ENCODE results near the gene DNAJC3.
"Not testable (repeated sequence)": the region's sequence is repeated elsewhere in the genome, so short reads cannot be mapped to it uniquely, and the experiment has no call there.

DNAJC3 gene

DNA sequence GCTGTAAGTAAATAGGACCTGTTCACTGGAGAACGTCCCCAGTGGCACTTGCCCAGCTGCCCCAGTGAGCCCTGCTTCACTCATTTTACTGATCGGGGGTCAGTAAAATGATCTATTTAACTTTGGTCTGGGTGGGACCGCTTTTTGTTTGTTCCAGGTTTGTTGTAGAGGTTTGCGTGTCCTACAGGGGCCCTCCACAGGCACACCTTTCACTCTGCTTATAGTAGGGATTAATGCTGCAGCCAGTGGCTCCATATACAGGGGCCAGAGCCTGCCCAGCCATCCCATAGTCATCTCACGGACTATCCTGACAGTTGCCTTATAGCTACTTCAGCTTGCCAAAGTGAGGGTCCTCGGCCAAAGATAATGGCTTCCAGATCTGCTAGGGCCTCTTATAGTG, 104.1 kb downstream of the DNAJC3 start:
- DNase-seq (ENCODE audit: low read depth in 3 of 3), result no peak

DNA sequence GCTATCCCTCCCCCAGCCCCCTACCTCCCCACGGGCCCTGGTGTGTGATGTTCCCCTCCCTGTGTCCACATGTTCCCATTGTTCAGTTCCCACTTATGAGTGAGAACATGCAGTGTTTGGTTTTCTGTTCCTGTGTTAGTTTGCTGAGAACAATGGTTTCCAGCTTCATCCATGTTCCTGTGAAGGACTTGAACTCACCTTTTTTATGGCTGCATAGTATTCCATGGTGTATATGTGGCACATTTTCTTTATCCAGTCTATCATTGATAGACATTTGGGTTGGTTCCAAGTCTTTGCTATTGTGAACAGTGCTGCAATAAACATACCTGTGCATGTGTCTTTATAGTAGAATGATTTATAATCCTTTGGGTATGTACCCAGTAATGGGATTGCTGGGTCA, 105.0 kb downstream of the DNAJC3 start:
- DNase-seq (ENCODE audit: low read depth in 3 of 3), result not testable (repeated sequence)

GRCh38 chr13:95783747-95784146, 106.8 kb downstream of the DNAJC3 start:
- no peak for DNase-seq (ENCODE audit: low read depth in 3 of 3)

DNA sequence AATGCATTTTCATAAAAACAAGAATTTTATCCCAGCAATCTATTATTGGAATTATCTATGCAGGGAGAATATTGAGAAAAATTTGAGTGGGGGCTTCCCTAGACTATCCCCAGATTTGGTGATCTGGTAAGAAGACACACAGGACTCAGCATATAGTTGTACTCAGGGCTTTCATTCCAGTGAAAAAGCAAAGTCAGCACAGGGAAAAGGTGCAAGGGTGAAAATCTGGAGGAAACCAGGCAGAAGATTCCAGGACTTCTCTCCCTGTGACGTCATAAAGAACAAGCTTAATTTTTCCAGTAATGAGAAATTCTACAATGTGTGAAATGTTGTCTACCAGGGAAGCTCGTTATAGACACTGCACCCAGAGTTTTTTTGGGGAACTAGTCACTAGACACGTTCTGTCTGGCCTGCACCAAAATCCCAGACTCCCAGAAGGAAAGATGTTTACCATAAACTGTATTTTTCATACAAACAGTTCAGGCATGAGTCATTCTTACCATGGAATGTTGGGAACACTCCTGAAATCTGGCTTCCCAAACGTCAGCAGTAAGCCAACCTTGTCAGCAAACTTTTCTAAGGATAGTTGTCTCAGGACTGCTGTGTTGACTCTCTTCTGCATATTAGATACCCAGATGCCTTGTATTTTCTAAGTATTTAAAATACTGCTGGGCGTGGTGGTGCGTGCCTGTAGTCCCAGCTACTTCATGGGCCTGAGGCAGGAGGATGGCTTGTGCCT, 107.4 kb downstream of the DNAJC3 start:
- DNase-seq (ENCODE audit: low read depth in 3 of 3), result no peak

GRCh38 chr13:95784900-95785290, 108.0 kb downstream of the DNAJC3 start:
- no peak for DNase-seq (ENCODE audit: low read depth in 3 of 3)

DNA sequence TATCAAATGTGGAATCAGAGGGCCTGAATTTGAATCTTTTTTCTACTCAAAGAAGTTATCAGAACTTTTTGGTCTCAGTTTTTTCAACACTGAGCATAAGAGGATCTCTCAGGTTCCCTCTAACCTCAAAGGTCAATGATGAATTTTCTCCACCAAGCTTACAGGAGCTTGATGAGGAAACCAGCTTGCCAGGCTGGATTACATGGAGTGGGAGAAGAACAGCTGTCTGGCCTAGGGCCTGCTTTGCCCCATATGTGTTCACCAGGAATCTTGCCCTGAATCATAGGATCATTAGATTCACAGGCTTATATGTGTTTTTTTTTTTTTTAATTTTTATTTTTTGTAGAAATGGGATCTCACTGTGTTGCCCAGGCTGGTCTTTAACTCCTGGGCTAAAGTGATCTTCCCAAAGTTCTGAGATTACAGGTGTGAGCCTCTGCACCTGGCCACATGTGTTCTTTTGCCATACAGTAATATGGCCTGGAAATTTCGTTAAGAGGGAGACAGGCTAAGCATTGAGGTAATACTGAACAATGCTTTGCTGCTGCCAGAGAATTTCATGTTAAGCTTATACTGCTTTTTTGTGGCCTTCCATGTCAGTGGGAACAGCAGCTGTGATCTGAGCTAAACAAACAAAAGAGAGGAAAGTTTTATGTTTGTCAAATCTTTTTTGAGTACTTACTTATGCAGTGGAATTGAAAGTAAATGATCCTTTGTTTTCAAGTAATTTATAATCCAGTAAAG, 110.6 kb downstream of the DNAJC3 start:
- no peak for DNase-seq (ENCODE audit: low read depth in 3 of 3)

DNA sequence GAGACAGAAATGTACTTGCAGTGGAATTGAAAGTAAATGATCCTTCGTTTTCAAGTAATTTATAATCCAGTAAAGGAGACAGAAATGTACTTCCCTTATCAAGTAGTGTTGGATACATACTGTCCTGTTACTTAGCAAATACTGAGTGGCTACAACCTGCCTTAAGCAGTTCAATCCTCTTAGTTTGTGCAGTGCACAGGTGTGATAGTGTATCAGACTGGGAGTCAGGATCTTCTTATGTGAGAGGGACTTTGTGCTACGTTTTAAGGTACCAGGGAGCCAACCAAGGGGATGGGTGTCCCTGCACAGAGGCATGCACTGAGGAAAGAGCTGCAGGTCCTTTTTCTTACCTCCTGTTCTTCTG, 111.1 kb downstream of the DNAJC3 start:
- no peak for DNase-seq (ENCODE audit: low read depth in 3 of 3)

DNA sequence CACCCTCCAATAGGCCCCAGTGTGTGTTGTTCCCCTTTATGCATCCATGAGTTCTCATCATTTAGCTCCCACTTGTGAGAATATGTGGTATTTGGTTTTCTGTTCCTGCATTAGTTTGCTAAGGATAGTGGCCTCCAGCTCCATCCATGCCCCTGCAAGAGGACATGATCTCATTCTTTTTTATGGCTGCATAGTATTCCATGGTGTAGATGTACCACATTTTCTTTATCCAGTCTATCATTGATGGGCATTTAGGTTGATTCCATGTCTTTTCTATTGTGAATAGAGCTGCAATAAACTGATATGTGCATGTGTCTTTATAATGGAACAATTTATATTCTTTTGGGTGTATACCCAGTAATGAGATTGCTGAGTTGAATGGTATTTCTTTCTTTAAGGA, 112.4 kb downstream of the DNAJC3 start:
- not testable (repeated sequence) for DNase-seq (ENCODE audit: low read depth in 3 of 3)

GRCh38 chr13:95791084-95791722, 114.3 kb downstream of the DNAJC3 start:
- DNase-seq (ENCODE audit: low read depth in 3 of 3), result no peak

DNA sequence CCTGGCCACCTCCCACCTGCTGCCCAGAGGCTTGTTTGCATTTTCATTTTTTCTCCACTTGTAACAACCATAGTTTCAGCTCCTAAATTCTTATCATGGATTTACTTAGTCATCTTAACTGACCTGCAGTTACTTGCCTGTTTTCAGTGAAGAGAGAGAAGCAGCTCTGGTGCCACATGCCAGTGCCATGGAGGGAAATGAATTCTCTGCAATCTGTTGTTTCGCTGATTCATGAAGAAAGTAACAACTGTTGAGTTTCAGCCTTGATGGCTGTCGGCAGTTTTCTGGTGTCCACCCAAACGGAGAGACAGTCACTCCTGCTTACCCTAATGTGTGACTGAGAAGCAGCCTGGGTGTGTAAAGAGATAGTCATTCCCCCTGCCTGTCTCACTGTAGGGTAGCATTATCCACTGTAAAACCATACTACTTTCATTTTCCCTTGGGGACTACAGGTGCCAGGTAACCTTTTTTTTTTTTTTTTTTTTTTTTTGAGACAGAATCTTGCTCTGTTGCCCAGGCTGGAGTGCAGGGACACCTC, 116.1 kb downstream of the DNAJC3 start:
- no peak for DNase-seq (ENCODE audit: low read depth in 3 of 3)

DNA sequence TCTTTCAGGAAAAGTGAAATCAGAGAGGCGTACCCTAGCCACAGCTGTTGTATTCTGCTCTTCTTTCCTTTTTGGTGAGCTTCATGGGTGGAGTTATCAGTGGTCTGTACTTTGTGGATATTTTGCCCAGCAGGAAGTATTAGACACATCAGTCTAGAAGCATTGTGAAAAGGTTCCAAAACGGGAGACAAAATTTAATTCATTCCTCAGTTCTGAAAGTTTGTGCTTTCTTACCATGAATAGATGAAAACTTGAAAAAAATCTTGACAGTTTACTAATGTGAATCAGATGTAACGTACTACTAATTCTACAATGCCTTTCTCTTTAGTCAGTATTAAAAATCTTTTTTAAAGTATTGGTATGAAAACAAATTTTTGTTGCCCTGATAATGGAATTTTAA, 116.8 kb downstream of the DNAJC3 start:
- DNase-seq (ENCODE audit: low read depth in 3 of 3), result no peak

DNA sequence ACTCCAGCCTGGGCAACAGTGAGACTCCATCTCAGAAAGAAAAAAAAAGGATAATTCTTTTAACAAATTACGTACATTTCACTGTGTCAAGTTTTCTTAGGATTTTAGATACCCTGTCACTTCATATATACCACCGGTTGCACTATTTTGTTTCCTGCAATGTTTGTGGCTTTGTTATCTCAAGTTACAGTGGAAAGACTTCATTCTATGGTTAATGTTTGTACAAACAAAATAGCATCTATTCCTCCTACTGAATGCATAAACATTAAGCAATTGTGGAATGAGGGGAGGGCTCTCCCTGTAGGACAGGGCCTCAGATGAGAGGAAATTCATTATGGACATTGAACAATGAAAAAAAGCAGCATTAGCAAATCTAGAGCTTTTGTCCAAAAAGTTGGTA, 120.1 kb downstream of the DNAJC3 start:
- DNase-seq (ENCODE audit: low read depth in 3 of 3), result no peak

DNA sequence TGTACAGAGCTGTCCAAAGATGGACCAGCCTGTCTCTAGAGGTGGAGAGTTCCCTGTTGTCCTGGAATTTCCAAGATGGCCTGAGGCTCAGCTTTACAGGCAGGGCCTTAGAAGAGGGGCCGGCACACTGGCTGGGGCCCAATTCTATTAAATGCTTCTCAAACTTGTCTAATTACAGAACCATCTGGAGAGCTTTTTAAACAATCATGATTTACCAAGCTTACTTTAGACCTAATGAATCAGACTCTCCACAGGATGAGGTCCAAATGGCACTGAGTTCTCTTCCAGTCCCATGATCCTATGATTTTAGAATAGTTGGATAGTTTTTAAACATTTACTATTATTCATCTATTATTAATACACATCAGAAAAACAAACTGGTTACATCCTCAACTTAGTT, 123.5 kb downstream of the DNAJC3 start:
- no peak for DNase-seq (ENCODE audit: low read depth in 3 of 3)

- DNase-seq (ENCODE audit: low read depth in 3 of 3), result no peak
Measured at GRCh38 chr13:95801825-95802224, 124.9 kb downstream of the DNAJC3 start.

DNA sequence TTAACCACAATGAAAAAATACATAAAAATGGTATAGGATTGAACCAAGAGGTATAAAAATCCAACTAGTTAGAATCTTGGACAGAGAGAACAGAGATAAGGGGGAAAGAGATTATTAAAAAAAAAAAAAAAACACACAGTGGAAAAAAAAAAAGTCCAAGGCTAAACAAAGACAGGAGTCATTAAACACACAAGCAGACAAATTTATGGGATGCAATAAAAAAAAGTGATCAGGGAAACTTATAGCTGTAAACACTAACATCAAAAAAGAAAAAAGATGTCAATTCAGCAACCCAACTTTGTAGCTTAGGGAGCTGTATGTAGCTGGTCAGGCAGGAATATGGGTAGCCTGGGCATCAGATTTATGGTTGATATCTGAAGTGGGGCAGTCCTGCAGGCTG, 129.0 kb downstream of the DNAJC3 start:
- no peak for DNase-seq (ENCODE audit: low read depth in 3 of 3)

GRCh38 chr13:95809429-95809828, 132.5 kb downstream of the DNAJC3 start:
- no peak for DNase-seq (ENCODE audit: low read depth in 3 of 3)

GRCh38 chr13:95813139-95813538, 136.2 kb downstream of the DNAJC3 start:
- no peak for DNase-seq (ENCODE audit: low read depth in 3 of 3)

DNA sequence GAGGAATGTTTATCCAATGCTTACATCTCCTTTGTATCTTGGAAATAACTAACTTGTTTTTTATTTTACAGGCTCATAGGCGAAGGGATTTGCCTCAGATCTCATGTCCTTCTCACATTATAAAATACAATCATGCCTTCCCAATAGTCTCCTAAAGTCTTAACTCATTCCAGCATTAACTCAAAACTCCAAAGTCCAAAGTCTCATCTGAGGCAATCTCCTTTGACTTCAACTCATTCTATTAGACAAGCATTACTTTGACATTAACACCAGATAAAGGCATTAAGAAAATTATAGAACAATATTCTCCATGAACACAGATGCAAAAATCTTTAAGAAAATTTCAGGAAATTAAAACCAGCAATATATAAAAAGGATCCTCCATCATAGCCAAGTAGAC, 137.6 kb downstream of the DNAJC3 start:
- no peak for DNase-seq (ENCODE audit: low read depth in 3 of 3)

DNA sequence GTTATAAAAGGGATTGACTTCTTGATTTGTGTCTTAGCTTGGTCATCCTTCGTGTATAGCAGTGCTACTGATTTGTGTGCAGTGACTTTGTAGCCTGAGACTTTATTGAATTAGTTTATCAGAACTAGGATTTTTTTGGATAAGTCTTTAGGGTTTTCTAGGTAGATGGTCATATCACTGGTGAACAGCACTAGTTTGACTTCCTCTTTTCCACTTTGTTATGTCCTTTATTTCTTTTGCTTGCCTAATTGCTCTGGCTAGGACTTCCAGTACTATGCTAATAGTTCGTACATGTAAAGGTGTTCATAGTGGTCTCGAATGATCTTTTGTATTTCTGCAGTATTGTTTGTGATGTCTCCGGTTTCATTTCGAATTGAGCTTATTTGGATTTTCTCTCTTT, 145.4 kb downstream of the DNAJC3 start:
- DNase-seq (ENCODE audit: low read depth in 3 of 3), result no peak

GRCh38 chr13:95833126-95833525, 156.2 kb downstream of the DNAJC3 start:
- no peak for DNase-seq (ENCODE audit: low read depth in 3 of 3)

DNA sequence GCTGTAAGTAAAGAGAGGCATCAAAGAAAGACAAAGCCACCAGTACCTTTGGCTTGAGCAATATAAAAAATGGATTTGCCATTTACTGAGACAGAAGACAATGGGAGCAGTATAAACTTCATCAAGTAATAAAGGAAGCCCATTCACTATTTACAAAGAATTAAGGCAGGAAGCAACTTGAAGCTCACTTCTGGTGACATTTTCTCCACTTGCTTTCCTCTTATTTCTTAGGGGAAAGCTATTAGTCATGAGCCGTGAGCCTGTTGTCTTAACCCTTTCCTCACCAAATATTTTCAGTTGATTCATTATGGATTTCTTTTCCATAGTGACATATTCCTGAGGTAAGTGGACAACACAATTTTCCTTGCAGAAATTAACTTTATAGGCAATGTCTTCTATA, 156.8 kb downstream of the DNAJC3 start:
- no peak for DNase-seq (ENCODE audit: low read depth in 3 of 3)

DNA sequence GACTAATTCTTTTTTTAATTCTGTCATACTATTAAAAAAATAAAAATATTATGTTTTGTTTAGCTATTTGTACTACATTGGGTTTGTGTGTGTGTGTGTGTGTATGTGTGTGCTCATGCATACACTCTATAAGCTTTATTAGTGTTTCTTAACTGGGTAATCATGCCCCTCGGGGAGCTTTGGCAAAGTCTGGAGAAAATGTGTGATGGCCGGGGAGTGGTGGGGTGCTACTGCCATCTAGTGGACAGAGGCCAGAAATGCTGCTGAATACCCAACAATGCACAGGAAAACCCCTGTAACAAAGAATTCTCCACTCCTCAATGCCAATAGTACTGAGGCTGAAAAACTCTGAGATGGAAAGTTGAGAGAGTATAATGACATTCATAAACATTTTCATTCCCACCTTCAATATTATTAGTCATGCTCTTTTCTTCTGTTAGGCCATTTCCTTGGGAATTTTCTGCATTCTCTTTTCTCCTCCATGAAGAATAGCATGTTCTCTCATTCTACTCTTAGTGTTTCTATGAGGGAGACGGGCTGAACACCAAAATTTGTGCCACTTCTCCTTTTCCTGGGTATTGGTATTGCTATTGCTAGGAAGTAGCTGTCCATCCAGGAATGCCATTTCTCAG, 157.3 kb downstream of the DNAJC3 start:
- DNase-seq (ENCODE audit: low read depth in 3 of 3), result peak; percentile 42 to 49 (median 43)

All from stimulated activated CD4-positive, alpha-beta T cell treated with anti-CD3 and anti-CD28 coated beads, TNF-alpha, amount 100 ng/mL, for 24 hours (primary cell).